HS-5 (cell line): ENCODE measurements around the gene CSF3.
A peak's percentile ranks its signal among the peaks of the same experiment; 100 is the strongest.

ENCODE experiments used
- DNase-seq: peaks from one replicate; pipeline ENCODE4 v3.0.0-alpha.2; 2012; ENCODE audit warnings: low read depth

The CSF3 gene

DNA sequence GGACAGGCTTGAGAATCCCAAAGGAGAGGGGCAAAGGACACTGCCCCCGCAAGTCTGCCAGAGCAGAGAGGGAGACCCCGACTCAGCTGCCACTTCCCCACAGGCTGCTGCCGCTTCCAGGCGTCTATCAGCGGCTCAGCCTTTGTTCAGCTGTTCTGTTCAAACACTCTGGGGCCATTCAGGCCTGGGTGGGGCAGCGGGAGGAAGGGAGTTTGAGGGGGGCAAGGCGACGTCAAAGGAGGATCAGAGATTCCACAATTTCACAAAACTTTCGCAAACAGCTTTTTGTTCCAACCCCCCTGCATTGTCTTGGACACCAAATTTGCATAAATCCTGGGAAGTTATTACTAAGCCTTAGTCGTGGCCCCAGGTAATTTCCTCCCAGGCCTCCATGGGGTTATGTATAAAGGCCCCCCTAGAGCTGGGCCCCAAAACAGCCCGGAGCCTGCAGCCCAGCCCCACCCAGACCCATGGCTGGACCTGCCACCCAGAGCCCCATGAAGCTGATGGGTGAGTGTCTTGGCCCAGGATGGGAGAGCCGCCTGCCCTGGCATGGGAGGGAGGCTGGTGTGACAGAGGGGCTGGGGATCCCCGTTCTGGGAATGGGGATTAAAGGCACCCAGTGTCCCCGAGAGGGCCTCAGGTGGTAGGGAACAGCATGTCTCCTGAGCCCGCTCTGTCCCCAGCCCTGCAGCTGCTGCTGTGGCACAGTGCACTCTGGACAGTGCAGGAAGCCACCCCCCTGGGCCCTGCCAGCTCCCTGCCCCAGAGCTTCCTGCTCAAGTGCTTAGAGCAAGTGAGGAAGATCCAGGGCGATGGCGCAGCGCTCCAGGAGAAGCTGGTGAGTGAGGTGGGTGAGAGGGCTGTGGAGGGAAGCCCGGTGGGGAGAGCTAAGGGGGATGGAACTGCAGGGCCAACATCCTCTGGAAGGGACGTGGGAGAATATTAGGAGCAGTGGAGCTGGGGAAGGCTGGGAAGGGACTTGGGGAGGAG, at the start of gene CSF3:
Gene CSF3 (plus strand): TSS at position 436 of the 993 bp plus-strand sequence. CDS start 35 bp downstream, at position 471.
- DNase-seq, result no peak

GRCh38 chr17:39966771-39967170, 48.5 kb upstream of the CSF3 start:
- no peak for DNase-seq

GRCh38 chr17:39968761-39969160, 46.5 kb upstream of the CSF3 start:
- DNase-seq, result no peak

- DNase-seq, result no peak
Observed at GRCh38 chr17:39969375-39969774, 45.9 kb upstream of the CSF3 start.

DNA sequence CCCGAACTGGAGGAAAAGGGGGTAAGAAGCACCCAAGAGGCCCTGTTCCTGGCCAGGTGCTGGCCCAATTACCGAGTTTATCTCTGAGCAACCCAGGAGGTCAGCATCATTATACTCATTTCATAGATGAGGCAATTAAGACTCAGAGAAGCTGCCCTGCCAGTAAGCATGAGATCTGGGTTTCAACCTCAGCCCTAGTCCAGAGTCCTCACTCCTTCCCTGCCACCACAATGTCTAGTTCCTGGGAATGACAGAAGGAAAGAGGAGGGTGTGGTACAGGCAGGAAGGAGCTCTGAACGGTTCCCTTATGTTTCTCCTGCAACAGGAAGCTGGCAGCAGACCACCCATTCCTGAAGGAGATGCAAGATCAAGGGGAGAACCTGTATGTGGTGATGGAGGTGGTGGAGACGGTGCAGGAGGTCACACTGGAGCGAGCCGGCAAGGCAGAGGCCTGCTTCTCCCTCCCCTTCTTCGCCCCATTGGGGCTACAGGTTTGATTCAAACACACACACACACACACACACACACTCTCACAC, 45.0 kb upstream of the CSF3 start:
- no peak for DNase-seq

DNA sequence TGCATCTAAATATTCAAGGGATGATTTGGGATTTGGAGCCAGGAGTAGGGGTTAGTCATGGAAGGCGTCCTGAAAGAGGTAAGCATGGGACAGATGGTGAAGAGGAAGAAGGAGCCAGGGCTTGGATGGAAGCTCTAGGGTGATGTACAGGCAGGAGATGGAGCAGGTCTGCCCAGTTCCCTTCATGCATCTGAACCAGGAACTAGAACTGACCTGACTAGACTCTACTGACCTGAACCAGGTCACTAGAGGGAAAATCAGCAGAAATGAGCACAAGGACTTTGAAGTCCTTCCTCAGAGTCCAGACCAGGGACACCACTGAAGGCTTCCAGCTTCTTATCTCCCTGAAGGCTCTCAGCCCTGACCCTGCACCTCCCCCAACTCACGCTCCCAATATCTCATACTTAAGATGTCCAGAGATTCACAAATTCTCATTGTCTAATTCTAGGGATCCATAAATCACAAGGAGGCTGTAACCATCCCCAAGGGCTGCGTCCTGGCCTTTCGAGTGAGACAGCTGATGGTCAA, 44.1 kb upstream of the CSF3 start:
- DNase-seq, result no peak

DNA sequence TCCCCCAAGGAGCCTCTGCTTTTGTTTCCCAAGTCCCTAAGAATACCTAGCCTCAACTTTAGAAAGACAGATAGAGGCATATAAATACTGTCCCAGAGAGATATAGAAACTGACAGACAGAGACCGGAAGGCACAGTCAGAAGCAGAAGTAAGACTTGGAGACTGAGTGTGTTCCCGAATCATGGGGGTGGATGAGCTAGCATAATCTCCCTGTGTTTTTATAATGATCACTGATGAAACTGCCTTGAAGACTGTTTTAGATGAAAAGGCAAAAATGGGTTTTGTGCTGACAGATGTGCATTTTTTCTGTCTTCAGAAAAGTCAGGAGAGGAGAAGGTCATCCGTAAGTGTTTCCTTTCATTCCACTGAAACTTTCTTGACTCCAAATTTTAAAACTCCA, 43.0 kb upstream of the CSF3 start:
- no peak for DNase-seq

DNA sequence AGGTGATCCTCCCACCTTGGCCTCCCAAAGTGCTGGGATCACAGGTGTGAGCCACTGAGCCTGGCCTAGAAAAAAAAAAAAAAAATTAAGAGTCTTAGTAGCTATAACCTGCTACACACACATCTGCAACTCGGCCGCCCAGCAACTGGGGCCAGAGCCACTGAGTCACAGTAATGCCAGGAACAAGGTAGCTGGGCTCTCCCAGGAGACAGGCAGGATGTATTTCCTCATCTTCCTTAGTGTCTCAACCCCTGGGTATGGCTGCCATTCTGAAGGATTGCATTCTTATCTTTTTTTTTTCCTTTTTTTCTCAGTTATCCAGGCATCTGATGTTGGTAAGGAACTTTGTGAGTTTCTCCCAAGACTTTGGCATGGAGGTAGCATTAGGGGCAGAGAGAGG, 41.7 kb upstream of the CSF3 start:
- DNase-seq, result peak; percentile 74

DNA sequence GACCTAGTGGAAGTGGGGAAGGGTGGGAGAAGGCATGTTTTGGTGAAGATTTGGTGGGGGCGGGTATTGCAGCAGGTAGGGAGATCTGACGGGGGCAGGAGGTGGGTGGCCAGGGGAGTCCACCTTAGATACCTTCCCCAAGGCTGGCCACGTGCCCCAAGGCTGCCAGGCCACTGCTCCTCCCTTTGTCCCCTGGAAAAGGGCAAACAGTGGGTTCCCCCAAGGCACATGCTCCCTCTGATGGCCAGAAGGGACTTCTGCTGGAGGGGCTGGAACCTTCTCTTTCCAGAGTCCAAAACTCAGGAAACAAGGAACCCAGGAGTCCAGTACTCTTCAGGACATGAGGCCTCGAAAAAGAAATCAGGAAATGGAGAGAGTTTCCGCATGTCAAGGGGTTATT, 40.8 kb upstream of the CSF3 start:
- DNase-seq, result no peak

GRCh38 chr17:39975801-39976200, 39.4 kb upstream of the CSF3 start:
- DNase-seq, result no peak

GRCh38 chr17:39979016-39979670, 36.1 kb upstream of the CSF3 start:
- peak; percentile 88 for DNase-seq

DNA sequence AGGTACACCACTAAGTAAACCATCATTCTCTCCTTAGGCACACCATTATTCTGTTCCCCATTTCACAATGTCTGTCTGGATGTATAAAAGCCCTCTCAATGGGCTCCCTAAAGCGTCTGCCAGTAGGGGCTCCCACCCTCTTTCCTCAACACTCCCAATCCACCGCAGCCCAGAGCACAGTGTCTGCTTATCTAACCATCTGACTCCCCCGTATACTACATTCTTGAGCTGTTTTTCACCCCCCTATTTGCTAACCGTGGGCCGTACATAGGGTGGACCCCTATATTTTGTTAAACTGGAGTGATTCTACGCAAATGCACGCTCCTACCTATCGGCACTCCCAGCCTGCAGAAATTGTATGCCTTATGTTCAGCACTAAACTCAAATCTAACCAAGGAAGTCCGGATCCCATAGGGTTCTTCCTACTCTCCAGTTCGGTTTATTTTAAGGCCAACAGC, 35.3 kb upstream of the CSF3 start:
- DNase-seq, result peak; percentile 10

- peak; percentile 99 for DNase-seq
Observed at GRCh38 chr17:39980351-39981206, 34.7 kb upstream of the CSF3 start, which contains the start of gene PSMD3. Gene PSMD3 (plus strand): TSS chr17:39980807. CDS start chr17:39980971, 164 bp downstream.

GRCh38 chr17:39981207-39981741, 34.0 kb upstream of the CSF3 start:
- no peak for DNase-seq

DNA sequence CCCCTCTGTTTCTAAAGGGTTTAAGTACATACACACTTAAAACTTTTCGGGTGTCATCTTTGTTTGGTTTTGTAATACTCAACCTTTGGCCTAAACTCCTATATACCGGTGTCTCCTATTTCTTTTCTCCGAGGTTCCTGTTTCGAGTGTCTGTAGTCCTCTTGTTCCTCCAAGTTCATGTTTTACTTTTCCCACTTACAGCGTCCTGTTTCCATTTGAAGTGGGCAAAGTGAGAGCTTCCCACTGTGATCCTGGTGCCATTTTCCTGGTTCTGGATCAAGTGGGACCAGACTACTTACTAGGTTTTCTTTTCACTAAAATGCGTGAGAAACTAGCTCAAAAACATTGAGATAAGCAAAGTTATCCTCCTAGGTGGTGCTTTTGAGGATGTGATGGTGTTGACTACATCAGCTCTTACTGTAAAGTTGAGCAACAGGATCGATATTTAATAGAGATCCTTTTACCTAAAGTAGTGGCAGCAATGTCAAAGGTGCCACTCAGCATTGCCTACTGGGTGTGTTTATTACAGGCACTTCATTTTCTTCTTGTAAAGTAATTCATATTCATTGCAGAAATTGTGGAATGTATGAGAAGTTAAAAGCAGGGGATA, 33.4 kb upstream of the CSF3 start:
- no peak for DNase-seq

GRCh38 chr17:39988206-39988810, 26.9 kb upstream of the CSF3 start:
- DNase-seq, result no peak

- DNase-seq, result no peak
Observed at GRCh38 chr17:39994448-39994847, 20.8 kb upstream of the CSF3 start.

DNA sequence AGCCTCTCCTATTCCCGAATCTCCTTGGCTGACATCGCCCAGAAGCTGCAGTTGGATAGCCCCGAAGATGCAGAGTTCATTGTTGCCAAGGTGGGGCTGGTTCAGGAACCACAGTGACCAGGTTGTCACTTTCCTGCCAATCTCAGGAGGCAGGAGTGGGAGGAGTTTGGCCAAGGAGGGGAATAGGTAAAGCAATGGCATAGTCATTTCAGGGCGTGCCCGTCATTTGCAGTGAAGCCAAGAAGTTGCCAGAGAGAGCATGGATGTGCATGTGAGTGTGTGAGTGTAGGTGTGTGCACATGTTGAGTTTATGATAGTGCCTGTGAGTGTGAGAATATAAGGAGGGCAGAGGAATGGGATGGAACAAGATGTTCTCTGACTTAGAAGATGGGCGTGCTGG, 19.8 kb upstream of the CSF3 start:
- DNase-seq, result no peak

GRCh38 chr17:39996162-39996561, 19.1 kb upstream of the CSF3 start:
- no peak for DNase-seq

DNA sequence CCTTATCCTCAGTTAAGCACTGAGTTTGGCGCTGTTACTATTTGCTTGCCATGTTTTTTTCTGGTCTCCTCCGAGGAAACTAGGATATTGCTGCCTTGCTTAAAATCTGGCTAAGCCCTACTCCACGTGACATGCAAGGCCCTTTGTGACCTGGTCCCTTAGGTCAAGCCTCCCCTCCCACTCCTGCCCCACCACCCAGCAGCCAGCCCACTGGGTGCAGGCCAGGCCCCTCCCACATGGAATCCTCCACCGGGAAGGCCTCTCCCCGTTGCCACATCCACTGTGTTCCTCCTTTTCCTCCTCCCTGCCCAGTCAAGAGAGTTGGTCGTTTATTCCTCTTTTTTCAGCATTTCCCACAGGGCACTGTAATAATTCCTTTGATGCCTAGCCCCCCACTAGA, 18.4 kb upstream of the CSF3 start:
- DNase-seq, result no peak
